SU-DHL-6 (cell line): ENCODE data around the gene KRTAP5-11.

Source experiments
- H2AFZ ChIP-seq: fragments of 200-600 bp; sonication (generic); 2 replicates; pipeline ENCODE4 v1.6.1; 2014; ENCODE audit warnings: low read depth, mild to moderate bottlenecking, moderate library complexity, mixed read lengths, antibody characterized with exemption, low read length; ENCODE audit not compliant: severe bottlenecking
- H3F3A ChIP-seq: fragments of 200-600 bp; shearing (Covaris generic); 2 replicates; pipeline ENCODE4 v1.6.0; 2016; ENCODE audit warnings: antibody characterized with exemption, mild to moderate bottlenecking; ENCODE audit not compliant: insufficient read depth
- H3K27ac ChIP-seq: fragments of 200-600 bp; sonication (generic); 2 replicates; pipeline ENCODE4 v1.5.1; 2016; ENCODE audit warnings: low read depth, mild to moderate bottlenecking, low read length, moderate library complexity, mixed read lengths
- H3K27me3 ChIP-seq: fragments of 200-600 bp; sonication (generic), shearing (Covaris generic); 2 replicates; pipeline ENCODE4 v1.6.0; 2014; ENCODE audit warnings: mild to moderate bottlenecking, low read length
- H3K36me3 ChIP-seq: fragments of 200-600 bp; sonication (generic); 2 replicates; pipeline ENCODE4 v1.6.1; 2014; ENCODE audit warnings: mild to moderate bottlenecking, low read length, mixed read lengths
- H3K4me2 ChIP-seq: fragments of 300-600, 200-600 bp; shearing (Covaris generic), sonication (generic); 2 replicates; pipeline ENCODE4 v1.6.0; 2014; ENCODE audit warnings: low read length, low read depth, mild to moderate bottlenecking; ENCODE audit not compliant: poor library complexity, severe bottlenecking
- H3K4me3 ChIP-seq: fragments of 200-600 bp; sonication (generic); 2 replicates; pipeline ENCODE4 v1.5.1; 2014; ENCODE audit warnings: antibody characterized with exemption, low read length, mild to moderate bottlenecking, mixed read lengths; ENCODE audit not compliant: insufficient read depth, poor library complexity, severe bottlenecking
- H3K79me2 ChIP-seq: fragments of 200-600 bp; sonication (generic); 2 replicates; pipeline ENCODE4 v1.6.1; 2014; ENCODE audit warnings: mild to moderate bottlenecking, low read length, moderate library complexity; ENCODE audit not compliant: insufficient read depth
- H3K9ac ChIP-seq: fragments of 200-600 bp; sonication (generic); 2 replicates; pipeline ENCODE4 v1.7.0; 2014; ENCODE audit warnings: mild to moderate bottlenecking, low read length
- H3K9me2 ChIP-seq: fragments of 200-600 bp; sonication (generic); replicated peaks from 2 replicates; pipeline ENCODE4 v1.6.1; 2014; ENCODE audit warnings: low read length; ENCODE audit not compliant: insufficient read depth
- H3K9me3 ChIP-seq: fragments of 200-600 bp; sonication (generic); 2 replicates; pipeline ENCODE4 v1.6.1; 2014; ENCODE audit warnings: low read length, mixed read lengths; ENCODE audit not compliant: insufficient read depth
- H4K20me1 ChIP-seq: fragments of 200-600 bp; sonication (generic); 2 replicates; pipeline ENCODE4 v1.6.1; 2014; ENCODE audit warnings: low read depth, mild to moderate bottlenecking, antibody characterized with exemption, low read length, moderate library complexity, mixed read lengths
- EZH2phosphoT487 ChIP-seq: fragments of 200-600 bp; sonication (generic), shearing (Covaris generic); conservative IDR thresholded peaks from 2 replicates; pipeline ENCODE4 v1.6.1; 2018; ENCODE audit warnings: mild to moderate bottlenecking, antibody characterized with exemption, low read length, moderate library complexity, mixed read lengths
- TF ChIP-seq, protein P1 (sequence below): fragments of 200-600 bp; sonication (generic); IDR thresholded peaks from one replicate; pipeline ENCODE4 v1.5.1; 2017; ENCODE audit warnings: antibody characterized with exemption, mild to moderate bottlenecking, low read length, moderate library complexity; ENCODE audit not compliant: insufficient read depth, poor library complexity, severe bottlenecking

Gene KRTAP5-11

DNA sequence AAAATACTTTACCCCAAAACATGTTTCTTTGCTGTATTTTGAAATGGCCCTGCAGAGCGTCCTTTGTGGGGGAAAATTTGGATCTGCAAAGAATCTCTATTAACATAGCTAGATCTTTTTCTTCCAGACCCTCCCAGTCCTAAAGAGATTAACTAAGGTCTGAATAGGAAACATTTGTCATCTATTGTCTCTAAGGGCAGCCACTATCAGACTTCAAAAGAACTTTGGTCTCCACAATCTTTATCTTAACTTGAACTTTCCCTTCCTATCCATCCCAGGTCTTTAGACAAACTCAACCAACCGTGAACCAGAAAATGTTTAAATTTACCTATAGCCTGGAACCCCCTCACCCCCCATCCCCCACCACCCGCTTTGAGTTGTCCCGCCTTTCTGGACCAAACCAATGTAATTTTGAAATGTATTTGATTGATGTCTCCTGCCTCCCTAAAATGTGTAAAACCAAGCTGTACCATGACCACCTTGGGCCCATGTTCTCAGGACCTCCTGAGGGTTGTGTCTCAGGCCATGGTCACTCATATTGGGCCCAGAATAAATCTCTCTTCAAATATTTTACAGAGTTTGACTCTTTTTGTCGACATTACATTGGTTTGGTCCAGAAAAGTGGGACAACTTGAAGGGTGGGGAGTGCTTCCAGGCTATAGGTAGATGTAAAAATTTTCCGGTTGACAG lies 38.0 kb downstream of the KRTAP5-11 start:
- no peaks in the 10 kb centered on the region for H3K9me2 ChIP-seq
- no peaks in the 10 kb centered on the region for H3K79me2 ChIP-seq
- no peak overlapping the region for H3K9ac ChIP-seq
- H3K36me3 ChIP-seq, result no peaks in the 10 kb centered on the region
- no peak overlapping the region for H3K4me3 ChIP-seq
- H3K9me3 ChIP-seq, result no peaks in the 10 kb centered on the region
- no peak overlapping the region for H2AFZ ChIP-seq
- no peaks in the 10 kb centered on the region for H3F3A ChIP-seq
- H3K4me2 ChIP-seq, result no peak overlapping the region
- H4K20me1 ChIP-seq, result no peaks in the 10 kb centered on the region
- TF ChIP-seq, protein P1, sequence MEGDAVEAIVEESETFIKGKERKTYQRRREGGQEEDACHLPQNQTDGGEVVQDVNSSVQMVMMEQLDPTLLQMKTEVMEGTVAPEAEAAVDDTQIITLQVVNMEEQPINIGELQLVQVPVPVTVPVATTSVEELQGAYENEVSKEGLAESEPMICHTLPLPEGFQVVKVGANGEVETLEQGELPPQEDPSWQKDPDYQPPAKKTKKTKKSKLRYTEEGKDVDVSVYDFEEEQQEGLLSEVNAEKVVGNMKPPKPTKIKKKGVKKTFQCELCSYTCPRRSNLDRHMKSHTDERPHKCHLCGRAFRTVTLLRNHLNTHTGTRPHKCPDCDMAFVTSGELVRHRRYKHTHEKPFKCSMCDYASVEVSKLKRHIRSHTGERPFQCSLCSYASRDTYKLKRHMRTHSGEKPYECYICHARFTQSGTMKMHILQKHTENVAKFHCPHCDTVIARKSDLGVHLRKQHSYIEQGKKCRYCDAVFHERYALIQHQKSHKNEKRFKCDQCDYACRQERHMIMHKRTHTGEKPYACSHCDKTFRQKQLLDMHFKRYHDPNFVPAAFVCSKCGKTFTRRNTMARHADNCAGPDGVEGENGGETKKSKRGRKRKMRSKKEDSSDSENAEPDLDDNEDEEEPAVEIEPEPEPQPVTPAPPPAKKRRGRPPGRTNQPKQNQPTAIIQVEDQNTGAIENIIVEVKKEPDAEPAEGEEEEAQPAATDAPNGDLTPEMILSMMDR, result no peak
- TF ChIP-seq EZH2phosphoT487, result no peak
- no peaks in the 10 kb centered on the region for H3K27me3 ChIP-seq
- no peak overlapping the region for H3K27ac ChIP-seq

DNA sequence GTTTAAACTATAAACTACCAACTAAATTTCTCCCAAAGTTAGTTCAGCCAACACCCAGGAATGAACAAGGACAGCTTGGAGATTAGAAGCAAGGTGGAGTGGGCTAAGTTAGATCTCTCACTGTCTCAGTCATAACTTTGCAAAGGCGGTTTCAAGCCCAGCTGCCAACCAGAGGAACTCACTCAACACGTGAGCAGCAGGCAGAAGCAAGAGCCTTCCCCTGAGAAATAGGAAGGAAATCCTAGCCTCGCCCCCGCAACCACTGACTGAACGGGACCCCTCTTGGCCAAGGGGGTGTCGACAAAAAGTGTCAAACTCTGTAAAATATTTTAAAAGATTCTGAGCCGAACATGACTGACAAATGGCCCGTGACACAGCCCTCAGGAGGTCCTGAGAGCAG lies 38.8 kb downstream of the KRTAP5-11 start:
- H3K27ac ChIP-seq, result no peak overlapping the region
- no peaks in the 10 kb centered on the region for H4K20me1 ChIP-seq
- no peak overlapping the region for H3K4me3 ChIP-seq
- no peaks in the 10 kb centered on the region for H3F3A ChIP-seq
- H3K9me2 ChIP-seq, result no peaks in the 10 kb centered on the region
- no peaks in the 10 kb centered on the region for H3K36me3 ChIP-seq
- no peaks in the 10 kb centered on the region for H3K79me2 ChIP-seq
- H3K9ac ChIP-seq, result no peak overlapping the region
- TF ChIP-seq EZH2phosphoT487, result no peak
- TF ChIP-seq, protein P1, result no peak
- no peak overlapping the region for H3K4me2 ChIP-seq
- no peaks in the 10 kb centered on the region for H3K27me3 ChIP-seq
- H3K9me3 ChIP-seq, result no peaks in the 10 kb centered on the region
- H2AFZ ChIP-seq, result no peak overlapping the region

DNA sequence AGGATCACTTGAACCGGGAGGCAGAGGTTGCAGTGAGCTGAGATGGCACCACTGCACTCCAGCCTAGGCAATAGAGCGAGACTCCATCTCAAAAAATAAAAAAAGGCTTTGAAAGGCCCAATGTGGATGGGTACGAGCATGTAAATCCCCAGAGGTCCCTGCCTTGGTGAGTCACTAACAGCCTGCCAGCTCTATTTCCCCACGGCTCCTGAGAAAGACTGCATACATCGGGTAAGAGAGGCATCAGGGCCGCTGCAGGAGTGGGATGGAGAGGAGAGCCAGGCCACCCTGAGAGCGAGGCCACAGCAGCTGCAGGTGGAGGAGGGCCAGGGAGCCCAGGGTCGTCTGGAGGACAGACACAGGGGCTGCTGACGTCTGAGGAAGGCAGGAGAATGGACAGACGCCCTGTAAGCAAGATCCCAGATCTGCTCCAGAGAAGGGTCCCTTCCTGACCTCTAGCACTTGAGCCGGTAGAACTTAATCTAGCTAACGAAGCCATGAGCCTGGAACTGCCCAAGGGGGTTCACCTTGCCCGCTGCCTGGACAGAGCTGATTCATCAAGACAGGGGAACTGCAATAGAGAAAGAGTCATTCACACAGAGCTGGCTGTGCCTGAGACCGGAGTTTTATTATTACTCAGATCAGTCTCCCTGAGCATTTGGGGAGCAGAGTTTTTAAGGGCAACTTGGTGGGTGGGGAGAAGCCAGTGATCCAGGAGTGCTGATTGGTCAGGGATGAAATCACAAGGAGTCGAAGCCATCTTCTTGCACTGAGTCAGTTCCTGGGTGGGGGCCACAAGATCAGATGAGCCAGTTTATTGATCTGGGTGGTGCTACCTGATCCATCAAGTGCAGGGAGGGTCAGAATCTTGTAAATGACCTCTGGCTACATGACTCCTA lies 39.5 kb downstream of the KRTAP5-11 start:
- Histone ChIP-seq H2AFZ (no peak overlapping the region), H3K9me2 (no peaks in the 10 kb centered on the region), H3K9ac (no peak overlapping the region), H3K27me3 (no peaks in the 10 kb centered on the region), H3F3A (no peaks in the 10 kb centered on the region), H3K79me2 (no peaks in the 10 kb centered on the region), H3K27ac (no peak overlapping the region), H3K36me3 (no peaks in the 10 kb centered on the region), H4K20me1 (no peaks in the 10 kb centered on the region), H3K9me3 (no peaks in the 10 kb centered on the region), H3K4me3 (no peak overlapping the region), H3K4me2 (no peak overlapping the region)
- TF ChIP-seq EZH2phosphoT487, result no peak
- TF ChIP-seq, protein P1, result no peak
